A673 (cell line): ENCODE data around the gene RBMS1. TPM values are rescaled to one million over a fixed set of nuclear protein-coding genes. Genes with fewer than 3 reads are reported as not detected.

Experiments
- BruUV-seq: library from RNA; stranded (reverse); fragments of 400-500 nt; replicated peaks from 2 replicates; lab custom pipeline; 2021; lab: Mats Ljungman, UMichigan
- CTCF ChIA-PET: fragments of 300-600 bp; sonication (Branson Sonifier 250); formaldehyde crosslinking; loops from one replicate; lab custom pipeline; 2022; ENCODE audit warnings: antibody characterized with exemption; lab: Charles Lee
- POLR2A ChIA-PET: fragments of 300-600 bp; sonication (Branson Sonifier 250); formaldehyde crosslinking; loops from one replicate; lab custom pipeline; 2022; ENCODE audit warnings: antibody characterized with exemption; ENCODE audit not compliant: low non-redundant PET; lab: Charles Lee
- DNase-seq: peaks from one replicate; pipeline ENCODE4 v3.0.0-alpha.2; 2015; ENCODE audit warnings: low spot score
- H3K27ac ChIP-seq: fragments of 200-600 bp; sonication (generic); 2 replicates; pipeline ENCODE4 v1.5.1; 2016; ENCODE audit warnings: mixed run types, low read depth, mild to moderate bottlenecking, mixed read lengths, antibody characterized with exemption, low read length; ENCODE audit not compliant: poor library complexity, severe bottlenecking
- H3K27me3 ChIP-seq: fragments of 200-600 bp; sonication (generic); replicated peaks from 2 replicates; pipeline ENCODE4 v1.6.1; 2017; ENCODE audit warnings: mixed run types, low read depth, mild to moderate bottlenecking, mixed read lengths, antibody characterized with exemption, low read length; ENCODE audit not compliant: insufficient read depth, poor library complexity
- H3K36me3 ChIP-seq: fragments of 200-600 bp; sonication (generic); 2 replicates; pipeline ENCODE4 v1.6.1; 2016; ENCODE audit warnings: mixed run types, mild to moderate bottlenecking, mixed read lengths, antibody characterized with exemption, low read length; ENCODE audit not compliant: insufficient read depth, poor library complexity, severe bottlenecking
- H3K4me1 ChIP-seq: fragments of 200-600 bp; sonication (generic); 2 replicates; pipeline ENCODE4 v1.6.1; 2017; ENCODE audit warnings: mixed run types, mild to moderate bottlenecking, mixed read lengths, antibody characterized with exemption, low read length; ENCODE audit not compliant: insufficient read depth, poor library complexity, severe bottlenecking
- H3K4me3 ChIP-seq: fragments of 200-600 bp; sonication (generic); 2 replicates; pipeline ENCODE4 v1.5.1; 2016; ENCODE audit warnings: low read depth, mixed run types, mild to moderate bottlenecking, mixed read lengths, low read length; ENCODE audit not compliant: poor library complexity, severe bottlenecking
- H3K9me3 ChIP-seq: fragments of 200-600 bp; sonication (generic); 2 replicates; pipeline ENCODE4 v1.6.1; 2016; ENCODE audit warnings: mixed run types, low read depth, mild to moderate bottlenecking, mixed read lengths, antibody characterized with exemption, low read length; ENCODE audit not compliant: poor library complexity, severe bottlenecking
- EZH2 ChIP-seq: fragments of 200-600 bp; sonication (generic); IDR thresholded peaks from 2 replicates; pipeline ENCODE4 v1.6.1; 2017; ENCODE audit warnings: borderline replicate concordance, low read depth, mild to moderate bottlenecking, mixed read lengths, antibody characterized with exemption, low read length; ENCODE audit not compliant: poor library complexity, severe bottlenecking
- intact Hi-C: fragments of 100-400 bp; cut with micrococcal nuclease; formaldehyde crosslinking; loops from one replicate; pipeline ENCODE4 v1.10.0; 2022; ENCODE audit not compliant: unreplicated experiment
- total RNA-seq: library from RNA; stranded (reverse); gene quantifications from 2 replicates; pipeline ENCODE4 v1.2.3, GENCODE V29; 2021
- TF ChIP-seq, protein P1 (sequence below): fragments of 300-800, 200-600 bp; sonication (generic); conservative IDR thresholded peaks from 2 replicates; pipeline ENCODE4 v1.5.1; 2017; ENCODE audit warnings: low read depth, mild to moderate bottlenecking, antibody characterized with exemption, low read length, moderate library complexity, mixed read lengths

RBMS1 gene
- total RNA-seq, 1 experiment from 2014 or later = 84.9 TPM

DNA sequence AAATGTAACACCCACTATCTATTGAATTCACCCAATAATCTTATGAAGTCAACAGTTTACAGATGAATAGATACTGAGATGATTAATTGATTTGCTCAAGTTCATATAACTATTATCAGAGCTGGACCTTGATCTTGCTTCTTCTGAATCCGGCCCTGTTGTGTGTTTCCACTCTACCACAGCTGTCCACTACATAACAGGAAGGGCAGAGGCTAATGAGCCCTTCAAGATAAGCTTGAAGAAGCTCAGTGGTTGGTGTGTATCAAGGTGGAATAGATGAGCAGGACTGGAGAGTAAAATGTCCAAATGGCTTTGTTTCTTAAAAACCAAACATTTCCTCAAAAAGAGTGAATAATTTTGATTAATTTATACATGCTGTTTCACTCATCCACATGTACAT, 237.1 kb downstream of the RBMS1 start:
- H3K27me3 ChIP-seq = no peaks in the 10 kb centered on the region
- H3K36me3 ChIP-seq = no peaks in the 10 kb centered on the region
- DNase-seq = no peak
- ChIA-PET CTCF (no interaction called here), POLR2A (no interaction called here)
- intact Hi-C loops = no loop called here
- BruUV-seq = no TSS peak
- no peaks in the 10 kb centered on the region for H3K9me3 ChIP-seq
- H3K4me1 ChIP-seq = no peaks in the 10 kb centered on the region
- no peak overlapping the region for H3K27ac ChIP-seq
- H3K4me3 ChIP-seq = no peak overlapping the region
- TF ChIP-seq, protein P1, sequence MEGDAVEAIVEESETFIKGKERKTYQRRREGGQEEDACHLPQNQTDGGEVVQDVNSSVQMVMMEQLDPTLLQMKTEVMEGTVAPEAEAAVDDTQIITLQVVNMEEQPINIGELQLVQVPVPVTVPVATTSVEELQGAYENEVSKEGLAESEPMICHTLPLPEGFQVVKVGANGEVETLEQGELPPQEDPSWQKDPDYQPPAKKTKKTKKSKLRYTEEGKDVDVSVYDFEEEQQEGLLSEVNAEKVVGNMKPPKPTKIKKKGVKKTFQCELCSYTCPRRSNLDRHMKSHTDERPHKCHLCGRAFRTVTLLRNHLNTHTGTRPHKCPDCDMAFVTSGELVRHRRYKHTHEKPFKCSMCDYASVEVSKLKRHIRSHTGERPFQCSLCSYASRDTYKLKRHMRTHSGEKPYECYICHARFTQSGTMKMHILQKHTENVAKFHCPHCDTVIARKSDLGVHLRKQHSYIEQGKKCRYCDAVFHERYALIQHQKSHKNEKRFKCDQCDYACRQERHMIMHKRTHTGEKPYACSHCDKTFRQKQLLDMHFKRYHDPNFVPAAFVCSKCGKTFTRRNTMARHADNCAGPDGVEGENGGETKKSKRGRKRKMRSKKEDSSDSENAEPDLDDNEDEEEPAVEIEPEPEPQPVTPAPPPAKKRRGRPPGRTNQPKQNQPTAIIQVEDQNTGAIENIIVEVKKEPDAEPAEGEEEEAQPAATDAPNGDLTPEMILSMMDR = no peak
- no peak for TF ChIP-seq EZH2

DNA sequence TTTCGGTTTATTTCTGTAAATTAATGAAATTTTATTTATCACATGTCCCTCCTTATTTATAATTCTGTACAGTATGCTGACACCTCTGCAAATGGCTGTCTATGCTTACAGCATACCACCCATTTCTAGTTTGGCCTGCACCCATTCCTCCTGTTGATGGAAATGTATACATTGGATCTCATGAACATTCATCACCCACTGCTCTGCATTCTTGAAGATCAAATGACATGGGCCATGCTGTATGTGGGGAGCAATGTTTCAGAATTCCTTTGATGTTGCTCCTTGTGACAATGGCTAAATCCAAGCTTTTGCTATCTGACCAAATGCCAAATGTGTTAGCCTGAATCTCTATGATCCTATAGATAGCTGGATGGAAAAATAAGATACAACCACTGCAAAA, 238.2 kb downstream of the RBMS1 start:
- no peaks in the 10 kb centered on the region for H3K36me3 ChIP-seq
- H3K9me3 ChIP-seq = no peaks in the 10 kb centered on the region
- H3K27me3 ChIP-seq = no peaks in the 10 kb centered on the region
- intact Hi-C loops = no loop called here
- no peak overlapping the region for H3K27ac ChIP-seq
- ChIA-PET CTCF (no interaction called here), POLR2A (no interaction called here)
- no TSS peak for BruUV-seq
- no peak overlapping the region for H3K4me3 ChIP-seq
- TF ChIP-seq, protein P1 = no peak
- TF ChIP-seq EZH2 = no peak
- H3K4me1 ChIP-seq = no peaks in the 10 kb centered on the region
- DNase-seq = no peak

DNA sequence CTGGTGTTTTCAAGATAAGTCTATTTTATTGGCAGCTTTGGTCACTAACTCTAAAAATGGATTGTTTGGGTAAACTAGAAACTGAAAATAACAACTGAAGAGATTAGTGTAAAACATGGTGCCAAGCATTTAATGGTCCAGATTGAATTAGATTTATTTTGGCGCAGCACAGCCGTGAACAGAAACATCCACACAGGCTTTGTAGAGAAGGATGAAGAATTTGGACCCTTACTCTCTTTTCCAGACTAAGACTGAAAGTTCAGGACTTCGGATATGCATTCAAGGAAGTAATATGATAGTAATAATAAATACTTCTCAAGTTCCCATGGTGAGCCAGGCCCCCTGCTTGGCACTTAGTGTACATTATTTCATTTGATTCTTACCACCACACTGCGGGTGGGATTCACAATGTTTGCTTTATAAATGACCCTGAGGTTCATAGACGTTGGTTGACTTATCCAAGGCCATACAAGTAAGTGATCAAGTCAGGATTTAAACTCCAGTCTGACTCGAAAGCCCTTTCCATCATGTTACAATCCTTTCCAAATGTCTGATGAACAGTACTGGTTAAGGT, 239.3 kb downstream of the RBMS1 start:
- H3K27me3 ChIP-seq = no peaks in the 10 kb centered on the region
- no peak for TF ChIP-seq EZH2
- TF ChIP-seq, protein P1 = no peak
- no TSS peak for BruUV-seq
- intact Hi-C loops = no loop called here
- no peaks in the 10 kb centered on the region for H3K4me1 ChIP-seq
- POLR2A ChIA-PET = no interaction called here
- H3K36me3 ChIP-seq = no peaks in the 10 kb centered on the region
- no peaks in the 10 kb centered on the region for H3K9me3 ChIP-seq
- H3K27ac ChIP-seq = no peak overlapping the region
- no peak overlapping the region for H3K4me3 ChIP-seq
- no peak for DNase-seq
- CTCF ChIA-PET = no interaction called here
